Testis (tissue), 3 donors: ENCODE measurements around the gene INPP5F. TPM values are rescaled to one million over a fixed set of nuclear protein-coding genes. Genes with fewer than 3 reads are reported as not detected.

Source experiments
- DNase-seq: peaks from one replicate; pipeline ENCODE4 v3.0.0-alpha.2; 2019
- H3K27ac ChIP-seq, 2 donors: fragments of 200-600 bp; sonication (generic); one replicate each; pipeline ENCODE4 v1.5.1; 2019
- H3K27me3 ChIP-seq: fragments of 200-600 bp; sonication (generic); one replicate; pipeline ENCODE4 v1.5.1; 2019
- H3K36me3 ChIP-seq: fragments of 200-600 bp; sonication (generic); one replicate; pipeline ENCODE4 v1.5.1; 2017; ENCODE audit warnings: low read depth; ENCODE audit errors: missing control alignments
- H3K4me1 ChIP-seq: fragments of 200-600 bp; sonication (generic); one replicate; pipeline ENCODE4 v1.5.1; 2019
- H3K4me3 ChIP-seq, 2 donors: fragments of 200-600 bp; sonication (generic); one replicate each; pipeline ENCODE4 v1.5.1; 2017 to 2019
- H3K9me3 ChIP-seq: fragments of 200-600 bp; sonication (generic); one replicate; pipeline ENCODE4 v1.5.1; 2017
- POLR2A ChIP-seq: fragments of 450-650 bp; IDR thresholded peaks from one replicate; pipeline ENCODE4 v1.6.1; 2017; ENCODE audit warnings: antibody characterized with exemption, mild to moderate bottlenecking, moderate library complexity
- WGBS, 2 donors: methylation state at CpG; one replicate each; pipeline ENCODE4 v1.1.5; 2018; 5-methylcytosine and 5-hydroxymethylcytosine counted together
- intact Hi-C: fragments of 100-400 bp; cut with DNase I; formaldehyde crosslinking; loops from one replicate; pipeline ENCODE4 v1.15.1; 2023; ENCODE audit warnings: low total_unique reads
- polyA plus RNA-seq: library from polyadenylated mRNA; stranded (reverse); fragments of 350-450 nt; fragmentation: Illumina TruSeq; extraction: RNeasy Lipid Tissue Mini Kit (QIAGEN cat#74804); gene quantifications from one replicate; pipeline ENCODE4 v1.2.3, GENCODE V29; 2014; ENCODE audit warnings: low read depth, low replicate concordance; ENCODE audit not compliant: insufficient read depth
- total RNA-seq, 2 donors: library from RNA; depleted of rRNA; stranded (reverse); fragments of >200 nt; gene quantifications; one replicate each; pipeline ENCODE4 v1.2.3, GENCODE V29; 2016
- TF ChIP-seq, protein P1 (sequence below), 3 experiments: fragments of 450-650 bp in 2 of 3; fragments of 200-600 bp in 1 of 3; sonication (generic) in 1 of 3; IDR thresholded peaks; one replicate each; pipeline ENCODE4 v1.5.1; 2016 to 2019; ENCODE audit warnings: antibody characterized with exemption in 3 of 3, mild to moderate bottlenecking in 2 of 3, moderate library complexity in 1 of 3

Gene INPP5F
- total and polyA plus RNA-seq, 3 donors from 2014 or later = 19.0 to 23.8 (median 21.9) TPM

DNA sequence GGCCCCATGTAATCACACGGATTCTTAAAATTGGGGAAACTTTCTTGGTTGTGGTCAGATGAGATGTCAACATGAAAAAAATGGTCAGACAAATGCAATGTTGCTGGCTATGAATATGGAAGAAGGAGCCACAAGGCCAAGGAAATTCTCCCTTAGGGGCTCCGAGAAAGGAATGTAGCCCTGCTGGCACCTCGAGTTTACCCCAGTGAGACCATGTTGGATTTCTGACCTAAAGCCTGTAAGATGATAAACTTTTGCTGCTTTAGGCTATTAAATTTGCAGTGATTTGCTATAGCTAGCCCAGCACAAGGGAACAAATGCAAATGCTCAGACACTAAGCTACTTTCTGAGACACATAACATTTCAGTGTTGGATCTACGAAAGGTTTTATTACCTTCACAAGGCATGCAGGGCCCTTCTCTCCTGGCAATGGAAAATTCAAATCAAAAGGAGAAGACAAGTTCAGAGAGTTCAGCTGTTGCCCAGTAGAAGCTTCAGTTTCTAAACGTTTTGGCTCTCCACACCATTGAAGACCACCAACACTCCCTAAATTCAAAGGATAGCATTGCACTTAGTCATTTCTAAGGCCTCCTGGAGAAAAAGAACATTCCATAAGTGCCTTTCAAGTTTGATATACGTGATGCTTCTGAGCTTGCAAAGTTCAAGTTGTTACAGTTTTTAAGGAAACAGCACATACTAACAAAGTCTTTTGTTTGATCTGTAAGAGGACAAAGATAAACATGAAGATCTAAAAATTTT is 123.4 kb downstream of the INPP5F start:
- Histone ChIP-seq H3K4me1 (no peaks in the 10 kb centered on the region), H3K27ac (no peak overlapping the region), H3K36me3 (no peaks in the 10 kb centered on the region), H3K4me3 (no peak overlapping the region), H3K9me3 (no peaks in the 10 kb centered on the region), H3K27me3 (no peaks in the 10 kb centered on the region)
- TF ChIP-seq, protein P1, sequence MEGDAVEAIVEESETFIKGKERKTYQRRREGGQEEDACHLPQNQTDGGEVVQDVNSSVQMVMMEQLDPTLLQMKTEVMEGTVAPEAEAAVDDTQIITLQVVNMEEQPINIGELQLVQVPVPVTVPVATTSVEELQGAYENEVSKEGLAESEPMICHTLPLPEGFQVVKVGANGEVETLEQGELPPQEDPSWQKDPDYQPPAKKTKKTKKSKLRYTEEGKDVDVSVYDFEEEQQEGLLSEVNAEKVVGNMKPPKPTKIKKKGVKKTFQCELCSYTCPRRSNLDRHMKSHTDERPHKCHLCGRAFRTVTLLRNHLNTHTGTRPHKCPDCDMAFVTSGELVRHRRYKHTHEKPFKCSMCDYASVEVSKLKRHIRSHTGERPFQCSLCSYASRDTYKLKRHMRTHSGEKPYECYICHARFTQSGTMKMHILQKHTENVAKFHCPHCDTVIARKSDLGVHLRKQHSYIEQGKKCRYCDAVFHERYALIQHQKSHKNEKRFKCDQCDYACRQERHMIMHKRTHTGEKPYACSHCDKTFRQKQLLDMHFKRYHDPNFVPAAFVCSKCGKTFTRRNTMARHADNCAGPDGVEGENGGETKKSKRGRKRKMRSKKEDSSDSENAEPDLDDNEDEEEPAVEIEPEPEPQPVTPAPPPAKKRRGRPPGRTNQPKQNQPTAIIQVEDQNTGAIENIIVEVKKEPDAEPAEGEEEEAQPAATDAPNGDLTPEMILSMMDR (IDR thresholded peaks at IDR 0.05) = no peak
- TF ChIP-seq POLR2A = no peak
- no peak for DNase-seq
- intact Hi-C loops = no loop called here
- WGBS, 2 donors = 61 to 75% methylated on average over 6 of the region's 6 CpGs

DNA sequence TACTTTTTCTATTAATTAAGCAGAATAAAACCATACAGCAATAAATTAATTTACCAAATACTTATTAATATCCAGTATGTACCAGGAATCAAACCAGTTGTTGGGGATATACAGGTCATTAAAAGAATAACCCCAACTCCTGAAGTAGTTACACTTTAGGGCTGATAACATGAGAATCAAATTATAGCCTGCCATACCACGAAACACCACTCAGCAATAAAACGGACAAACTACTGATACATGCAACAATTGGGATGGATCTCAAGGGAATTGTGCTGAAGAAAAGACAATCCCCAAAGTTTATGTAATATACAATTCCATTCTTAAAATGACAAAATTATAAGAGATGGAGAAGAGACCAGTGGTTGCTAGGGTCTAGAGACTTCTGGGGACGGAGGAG is 124.1 kb downstream of the INPP5F start:
- Histone ChIP-seq H3K36me3 (no peaks in the 10 kb centered on the region), H3K4me3 (no peak overlapping the region), H3K27me3 (no peaks in the 10 kb centered on the region), H3K27ac (no peak overlapping the region), H3K4me1 (no peaks in the 10 kb centered on the region), H3K9me3 (no peaks in the 10 kb centered on the region)
- WGBS, 2 donors = 76 to 89% methylated on average over 3 of the region's 3 CpGs
- intact Hi-C loops = no loop called here
- DNase-seq = no peak
- TF ChIP-seq, protein P1 (IDR thresholded peaks at IDR 0.05) = no peak
- TF ChIP-seq POLR2A = no peak

DNA sequence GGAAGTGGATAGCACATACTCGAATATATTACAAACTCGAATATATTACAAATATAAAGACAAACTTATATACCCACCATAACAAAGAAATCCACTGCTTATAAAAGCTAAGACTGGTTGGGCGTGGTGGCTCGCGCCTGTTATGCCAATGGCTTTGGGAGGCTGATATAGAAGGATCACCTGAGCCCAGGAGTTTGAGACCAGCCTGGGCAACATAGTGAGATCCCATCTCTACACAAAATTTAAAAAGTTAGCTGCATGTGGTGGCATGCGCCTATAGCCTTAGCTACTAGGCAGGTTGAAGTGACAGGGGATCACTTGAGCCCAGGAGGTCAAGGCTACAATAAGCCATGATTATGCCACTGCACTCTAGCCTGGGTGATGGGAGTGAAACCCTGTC is 126.4 kb downstream of the INPP5F start:
- H3K4me1 ChIP-seq = no peaks in the 10 kb centered on the region
- TF ChIP-seq, protein P1 (IDR thresholded peaks at IDR 0.05) = no peak
- TF ChIP-seq POLR2A = no peak
- no peak for DNase-seq
- no peaks in the 10 kb centered on the region for H3K9me3 ChIP-seq
- H3K27me3 ChIP-seq = no peaks in the 10 kb centered on the region
- H3K4me3 ChIP-seq = no peak overlapping the region
- 84 to 95% methylated on average over 6 of the region's 6 CpGs for WGBS, 2 donors
- intact Hi-C loops = no loop called here
- H3K27ac ChIP-seq = no peak overlapping the region
- H3K36me3 ChIP-seq = no peaks in the 10 kb centered on the region

DNA sequence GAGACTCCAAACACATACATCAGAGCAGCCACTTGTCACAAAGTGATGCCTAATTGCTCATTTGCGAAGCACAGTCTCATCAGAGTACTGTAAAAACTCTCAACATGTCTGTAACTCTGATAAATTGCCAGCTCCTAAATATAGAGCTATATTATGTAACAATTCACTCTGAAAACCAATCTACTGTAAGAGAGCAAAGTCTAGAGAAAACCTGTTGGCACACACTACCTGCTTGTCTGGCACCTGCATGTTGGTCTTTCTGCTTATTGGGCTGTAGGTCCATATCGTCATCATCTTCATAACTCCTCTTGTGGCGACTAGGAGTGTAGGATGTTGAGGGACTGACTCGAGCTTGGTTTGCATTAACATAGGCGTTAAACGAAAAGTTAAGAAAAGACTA is 127.0 kb downstream of the INPP5F start:
- H3K36me3 ChIP-seq = peaks cover under 1% of the 10 kb centered on the region
- no peak for TF ChIP-seq POLR2A
- TF ChIP-seq, protein P1 (IDR thresholded peaks at IDR 0.05) = no peak
- H3K27me3 ChIP-seq = no peaks in the 10 kb centered on the region
- H3K9me3 ChIP-seq = no peaks in the 10 kb centered on the region
- no peak for DNase-seq
- intact Hi-C loops = no loop called here
- H3K4me3 ChIP-seq = no peak overlapping the region
- H3K4me1 ChIP-seq = no peaks in the 10 kb centered on the region
- WGBS, 2 donors = 92 to 97% methylated on average over 6 of the region's 6 CpGs
- H3K27ac ChIP-seq = no peak overlapping the region

DNA sequence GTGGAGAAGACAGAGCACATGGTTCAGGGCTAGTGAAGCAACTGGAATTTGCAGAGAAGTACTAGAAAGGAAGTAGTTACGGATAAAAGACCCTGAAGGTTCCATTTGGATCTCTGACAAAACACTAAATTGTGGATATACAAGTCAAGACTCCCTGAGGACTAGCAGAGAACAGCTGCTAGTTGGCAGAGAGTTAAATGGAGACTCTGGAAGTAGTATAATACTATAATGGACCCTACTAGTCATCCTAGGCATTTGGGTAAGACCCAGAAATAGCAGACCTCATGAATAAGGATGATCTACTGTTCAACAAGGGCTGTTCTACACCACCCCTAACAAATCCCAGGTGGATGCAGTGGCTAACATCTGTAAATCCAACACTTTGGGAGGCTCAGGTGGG is 127.7 kb downstream of the INPP5F start:
- WGBS, 2 donors = 62 to 71% methylated on average over 1 of the region's 1 CpG
- no peaks in the 10 kb centered on the region for H3K27me3 ChIP-seq
- H3K27ac ChIP-seq = no peak overlapping the region
- intact Hi-C loops = no loop called here
- peaks cover 3% of the 10 kb centered on the region for H3K36me3 ChIP-seq
- TF ChIP-seq, protein P1 (IDR thresholded peaks at IDR 0.05) = no peak
- no peak for TF ChIP-seq POLR2A
- DNase-seq = no peak
- H3K9me3 ChIP-seq = no peaks in the 10 kb centered on the region
- no peak overlapping the region for H3K4me3 ChIP-seq
- no peaks in the 10 kb centered on the region for H3K4me1 ChIP-seq
